PC-9 (cell line): ENCODE measurements around the gene AK5. TPM values are rescaled to one million over a fixed set of nuclear protein-coding genes. Genes with fewer than 3 reads are reported as not detected.

Experiments used
- BruUV-seq: library from RNA; stranded (reverse); fragments of 400-500 nt; replicated peaks from 2 replicates; lab custom pipeline; 2021; lab: Mats Ljungman, UMichigan
- CTCF ChIA-PET: fragments of 300-600 bp; sonication (Branson Sonifier 250); formaldehyde crosslinking; loops from one replicate; lab custom pipeline; 2022; ENCODE audit warnings: antibody characterized with exemption; lab: Charles Lee
- POLR2A ChIA-PET: fragments of 300-600 bp; sonication (Branson Sonifier 250); formaldehyde crosslinking; loops from one replicate; lab custom pipeline; 2022; ENCODE audit warnings: antibody characterized with exemption; ENCODE audit not compliant: unreplicated experiment; lab: Charles Lee
- DNase-seq, 2 experiments: peaks; one replicate each; pipeline versions ENCODE4 v3.0.0 to v3.0.0-alpha.2; 2015 to 2022; ENCODE audit warnings: mixed read lengths in 1 of 2
- H2AFZ ChIP-seq: fragments of 200-600 bp; sonication (generic); 2 replicates; pipeline ENCODE4 v1.8.1; 2017; ENCODE audit warnings: antibody characterized with exemption
- H3F3A ChIP-seq: fragments of 200-600 bp; sonication (generic); 2 replicates; pipeline ENCODE4 v1.8.1; 2017; ENCODE audit warnings: antibody characterized with exemption, mild to moderate bottlenecking, low read depth; ENCODE audit not compliant: insufficient read depth
- H3K27ac ChIP-seq: fragments of 200-600 bp; sonication (generic); 2 replicates; pipeline ENCODE4 v1.6.1; 2016; ENCODE audit warnings: mixed run types
- H3K27me3 ChIP-seq: fragments of 200-600 bp; sonication (generic); 2 replicates; pipeline ENCODE4 v1.6.1; 2016; ENCODE audit warnings: low read depth, mixed run types; ENCODE audit not compliant: insufficient read depth
- H3K36me3 ChIP-seq: fragments of 200-600 bp; sonication (generic); 2 replicates; pipeline ENCODE4 v1.6.1; 2016; ENCODE audit warnings: low read depth, mixed run types
- H3K4me1 ChIP-seq: fragments of 200-600 bp; sonication (generic); replicated peaks from 2 replicates; pipeline ENCODE4 v1.6.1; 2016; ENCODE audit warnings: mixed run types; ENCODE audit not compliant: insufficient read depth
- H3K4me2 ChIP-seq: fragments of 200-600 bp; sonication (generic); 2 replicates; pipeline ENCODE4 v1.6.1; 2017; ENCODE audit warnings: mixed run types
- H3K4me3 ChIP-seq: fragments of 200-600 bp; sonication (generic); 2 replicates; pipeline ENCODE4 v1.6.1; 2016; ENCODE audit warnings: mixed run types
- H3K79me2 ChIP-seq: fragments of 200-600 bp; sonication (generic); 2 replicates; pipeline ENCODE4 v1.6.1; 2017; ENCODE audit warnings: low read depth, mixed run types
- H3K9me2 ChIP-seq: fragments of 200-600 bp; sonication (generic); 2 replicates; pipeline ENCODE4 v1.8.1; 2017; ENCODE audit warnings: mild to moderate bottlenecking; ENCODE audit not compliant: insufficient read depth
- H3K9me3 ChIP-seq: fragments of 200-600 bp; sonication (generic); 2 replicates; pipeline ENCODE4 v1.8.1; 2016; ENCODE audit warnings: low read depth; ENCODE audit not compliant: insufficient read depth
- H4K20me1 ChIP-seq: fragments of 200-600 bp; sonication (generic); 2 replicates; pipeline ENCODE4 v1.8.1; 2017; ENCODE audit not compliant: insufficient read depth
- EZH2 ChIP-seq: fragments of 200-600 bp; sonication (generic); IDR thresholded peaks from 2 replicates; pipeline ENCODE4 v1.8.0; 2017; ENCODE audit warnings: antibody characterized with exemption, low read depth
- intact Hi-C: fragments of 100-400 bp; cut with micrococcal nuclease; formaldehyde crosslinking; loops from one replicate; pipeline ENCODE4 v1.10.0; 2022; ENCODE audit not compliant: unreplicated experiment
- total RNA-seq: library from RNA; stranded (reverse); gene quantifications from 2 replicates; pipeline ENCODE4 v1.2.3, GENCODE V29; 2021
- TF ChIP-seq, protein P1 (sequence below): fragments of 200-600 bp; sonication (generic); conservative IDR thresholded peaks from 2 replicates; pipeline ENCODE4 v1.6.1; 2017; ENCODE audit warnings: mixed run types, antibody characterized with exemption, mild to moderate bottlenecking, moderate library complexity

AK5 gene
- total RNA-seq, 1 experiment from 2014 or later, result 1.2 TPM

DNA sequence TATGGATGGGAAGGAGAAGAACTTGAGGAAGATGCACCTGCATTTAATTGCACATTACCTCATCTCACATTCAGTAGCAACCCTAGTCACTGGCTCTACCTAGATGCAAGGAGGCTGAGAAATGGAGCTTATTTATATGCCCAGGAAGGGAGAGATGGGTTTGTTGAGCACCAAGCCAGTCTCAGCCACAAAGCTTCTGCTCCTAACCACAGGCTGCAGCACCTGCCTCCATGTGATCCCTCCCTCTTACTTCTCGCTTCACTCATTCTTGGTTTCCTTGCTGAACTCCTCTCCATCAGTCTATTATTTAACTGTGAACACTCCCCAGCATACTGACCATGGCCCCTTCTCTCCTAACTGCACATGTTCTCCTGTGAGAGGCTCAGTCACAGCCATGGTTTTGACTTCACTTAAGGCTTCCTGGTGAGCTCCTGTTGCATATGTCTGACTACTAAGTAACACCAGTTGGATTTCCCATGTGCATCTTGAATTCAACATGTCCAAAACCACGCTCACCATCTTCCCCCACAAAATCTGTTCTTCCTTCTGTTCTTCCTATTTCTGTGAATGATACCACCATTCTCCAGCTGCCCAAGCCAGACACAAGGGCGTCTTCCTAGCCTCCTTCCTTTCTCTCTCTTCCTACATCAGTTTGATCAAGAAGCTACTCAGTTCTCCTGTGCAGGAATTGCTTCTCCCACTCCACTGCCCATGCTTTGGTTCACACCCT lies 139.8 kb downstream of the AK5 start:
- Histone ChIP-seq H4K20me1 (no peaks in the 10 kb centered on the region), H3F3A (no peaks in the 10 kb centered on the region), H3K9me3 (no peaks in the 10 kb centered on the region; the same call in 1 of the 2 replicates), H3K36me3 (no peaks in the 10 kb centered on the region), H3K27me3 (no peaks in the 10 kb centered on the region), H2AFZ (no peak overlapping the region), H3K4me3 (no peak overlapping the region), H3K4me2 (no peak overlapping the region), H3K4me1 (peaks cover 23% of the 10 kb centered on the region), H3K27ac (no peak overlapping the region), H3K9me2 (no peaks in the 10 kb centered on the region), H3K79me2 (no peaks in the 10 kb centered on the region)
- BruUV-seq, result no TSS peak
- ChIA-PET CTCF (no interaction called here), POLR2A (no interaction called here)
- no peak for DNase-seq
- TF ChIP-seq, protein P1, sequence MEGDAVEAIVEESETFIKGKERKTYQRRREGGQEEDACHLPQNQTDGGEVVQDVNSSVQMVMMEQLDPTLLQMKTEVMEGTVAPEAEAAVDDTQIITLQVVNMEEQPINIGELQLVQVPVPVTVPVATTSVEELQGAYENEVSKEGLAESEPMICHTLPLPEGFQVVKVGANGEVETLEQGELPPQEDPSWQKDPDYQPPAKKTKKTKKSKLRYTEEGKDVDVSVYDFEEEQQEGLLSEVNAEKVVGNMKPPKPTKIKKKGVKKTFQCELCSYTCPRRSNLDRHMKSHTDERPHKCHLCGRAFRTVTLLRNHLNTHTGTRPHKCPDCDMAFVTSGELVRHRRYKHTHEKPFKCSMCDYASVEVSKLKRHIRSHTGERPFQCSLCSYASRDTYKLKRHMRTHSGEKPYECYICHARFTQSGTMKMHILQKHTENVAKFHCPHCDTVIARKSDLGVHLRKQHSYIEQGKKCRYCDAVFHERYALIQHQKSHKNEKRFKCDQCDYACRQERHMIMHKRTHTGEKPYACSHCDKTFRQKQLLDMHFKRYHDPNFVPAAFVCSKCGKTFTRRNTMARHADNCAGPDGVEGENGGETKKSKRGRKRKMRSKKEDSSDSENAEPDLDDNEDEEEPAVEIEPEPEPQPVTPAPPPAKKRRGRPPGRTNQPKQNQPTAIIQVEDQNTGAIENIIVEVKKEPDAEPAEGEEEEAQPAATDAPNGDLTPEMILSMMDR, result no peak
- TF ChIP-seq EZH2, result no peak
- intact Hi-C loops, result no loop called here

DNA sequence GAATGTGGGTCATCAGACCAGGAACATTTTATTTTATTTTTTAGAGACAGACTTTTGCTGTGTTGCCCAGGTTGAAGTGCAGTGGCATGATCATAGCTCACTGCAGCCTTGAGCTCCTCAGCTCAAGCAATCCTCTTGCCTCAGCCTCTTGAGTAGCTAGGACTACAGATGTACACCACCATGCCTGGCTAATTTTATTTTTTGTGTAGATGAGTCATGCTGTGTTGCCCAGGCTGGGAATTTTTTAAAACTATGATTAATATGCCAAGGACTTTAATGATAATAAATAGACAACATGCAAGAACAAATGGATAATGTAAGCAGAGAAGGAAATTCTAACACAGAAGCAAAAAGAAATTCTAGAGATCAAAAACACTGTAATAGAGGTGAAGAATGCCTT lies 142.4 kb downstream of the AK5 start:
- Histone ChIP-seq H3K9me3 (no peaks in the 10 kb centered on the region; the same call in 1 of the 2 replicates), H3K27me3 (no peaks in the 10 kb centered on the region), H3K4me2 (no peak overlapping the region), H2AFZ (no peak overlapping the region), H3K27ac (no peak overlapping the region), H3K9me2 (no peaks in the 10 kb centered on the region), H3F3A (no peaks in the 10 kb centered on the region), H3K79me2 (no peaks in the 10 kb centered on the region), H3K4me1 (peaks cover 20% of the 10 kb centered on the region), H4K20me1 (no peaks in the 10 kb centered on the region), H3K4me3 (no peak overlapping the region), H3K36me3 (no peaks in the 10 kb centered on the region)
- CTCF ChIA-PET, result no interaction called here
- DNase-seq, result no peak
- intact Hi-C loops, result no loop called here
- TF ChIP-seq, protein P1, result no peak
- no peak for TF ChIP-seq EZH2
- POLR2A ChIA-PET, result no interaction called here
- no TSS peak for BruUV-seq

DNA sequence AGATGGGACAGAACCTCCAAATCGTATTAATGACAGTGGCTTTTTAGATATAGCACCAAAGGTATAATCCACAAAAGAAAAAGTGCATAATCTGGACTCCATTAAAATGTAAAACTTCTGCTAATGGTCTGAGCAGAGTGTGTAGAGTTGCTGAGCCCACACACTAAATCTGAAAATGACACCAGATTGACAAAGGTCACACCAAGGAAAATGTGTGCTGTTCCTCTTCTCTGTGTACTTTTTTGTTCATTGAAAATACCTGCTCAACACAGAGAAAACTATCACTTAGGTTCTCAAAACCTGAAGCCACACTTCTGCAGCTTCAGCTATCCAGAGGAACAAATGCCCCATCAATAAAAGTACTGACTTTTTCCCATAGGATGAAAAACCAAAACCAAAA lies 146.2 kb downstream of the AK5 start:
- CTCF ChIA-PET, result no interaction called here
- intact Hi-C loops, result no loop called here

More for the DNA sequence above, 146.2 kb downstream of the AK5 start:
- Histone ChIP-seq H3K27me3 (no peaks in the 10 kb centered on the region), H3K9me2 (no peaks in the 10 kb centered on the region), H2AFZ (no peak overlapping the region), H3K4me2 (no peak overlapping the region), H3K79me2 (no peaks in the 10 kb centered on the region), H3K9me3 (no peaks in the 10 kb centered on the region; the same call in 1 of the 2 replicates), H3K27ac (no peak overlapping the region), H4K20me1 (no peaks in the 10 kb centered on the region), H3F3A (no peaks in the 10 kb centered on the region), H3K36me3 (no peaks in the 10 kb centered on the region), H3K4me1 (no peaks in the 10 kb centered on the region), H3K4me3 (no peak overlapping the region)
- BruUV-seq, result no TSS peak
- POLR2A ChIA-PET, result no interaction called here
- TF ChIP-seq EZH2, result no peak
- TF ChIP-seq, protein P1, result no peak
- no peak for DNase-seq
